SK-N-SH treated with all-trans-retinoic acid at 6 μM for 48 hours (cell line): ENCODE measurements around the gene EEIG2.

Experiments
- ATAC-seq: fragments of 200-7000 bp; cut with Tn5 transposase; 3 replicates; pipeline ENCODE4 v1.9.1; 2020; ENCODE audit warnings: mild to moderate bottlenecking, moderate library complexity
- ARNTL ChIP-seq: fragments of 450-650 bp; formaldehyde crosslinking; IDR thresholded peaks from 2 replicates; pipeline ENCODE4 v1.5.0; 2020; ENCODE audit warnings: low read depth, mild to moderate bottlenecking, moderate library complexity, borderline replicate concordance
- BACH2 ChIP-seq: fragments of 250-450 bp; sonication (Bioruptor Pico); IDR thresholded peaks from 2 replicates; pipeline ENCODE4 v1.9.0; 2021; ENCODE audit warnings: mild to moderate bottlenecking, borderline replicate concordance
- CSDC2 ChIP-seq: fragments of 250-450 bp; sonication (Bioruptor Pico); IDR thresholded peaks from 2 replicates; pipeline ENCODE4 v1.5.0; 2020; ENCODE audit warnings: mild to moderate bottlenecking, moderate library complexity
- ESRRG ChIP-seq: fragments of 250-450 bp; sonication (Bioruptor Pico); IDR thresholded peaks from 2 replicates; pipeline ENCODE4 v1.6.1; 2021; ENCODE audit warnings: mild to moderate bottlenecking
- GLIS3 ChIP-seq: fragments of 250-450 bp; sonication (Bioruptor Pico); IDR thresholded peaks from 2 replicates; pipeline ENCODE4 v1.5.0; 2020; ENCODE audit warnings: mild to moderate bottlenecking, moderate library complexity
- ISL1 ChIP-seq: fragments of 250-450 bp; sonication (Bioruptor Pico); IDR thresholded peaks from 2 replicates; pipeline ENCODE4 v2.1.2; 2022; ENCODE audit warnings: mild to moderate bottlenecking, moderate library complexity
- OSR1 ChIP-seq: fragments of 250-450 bp; sonication (Bioruptor Pico); IDR thresholded peaks from 2 replicates; pipeline ENCODE4 v1.8.0; 2022; ENCODE audit warnings: moderate library complexity, mild to moderate bottlenecking, inconsistent platforms
- PPARA ChIP-seq: fragments of 250-450 bp; sonication (Bioruptor Pico); IDR thresholded peaks from 2 replicates; pipeline ENCODE4 v1.5.0; 2020; ENCODE audit warnings: mild to moderate bottlenecking, borderline replicate concordance
- RARB ChIP-seq: fragments of 250-450 bp; sonication (Bioruptor Pico); IDR thresholded peaks from 2 replicates; pipeline ENCODE4 v1.8.0; 2021; ENCODE audit warnings: mild to moderate bottlenecking, moderate library complexity
- SNAI2 ChIP-seq: fragments of 250-450 bp; sonication (Bioruptor Pico); IDR thresholded peaks from 2 replicates; pipeline ENCODE4 v1.5.0; 2020; ENCODE audit warnings: mild to moderate bottlenecking, moderate library complexity
- TCF4 ChIP-seq: fragments of 250-450 bp; sonication (Bioruptor Pico); IDR thresholded peaks from 2 replicates; pipeline ENCODE4 v1.8.0; 2021; ENCODE audit warnings: mild to moderate bottlenecking, moderate library complexity, borderline replicate concordance
- ZC3H10 ChIP-seq: fragments of 250-450 bp; sonication (Bioruptor Pico); IDR thresholded peaks from 2 replicates; pipeline ENCODE4 v1.5.1; 2021; ENCODE audit warnings: mild to moderate bottlenecking, moderate library complexity
- ZFP3 ChIP-seq: fragments of 250-450 bp; sonication (Bioruptor Pico); IDR thresholded peaks from 2 replicates; pipeline ENCODE4 v1.5.0; 2020; ENCODE audit warnings: mild to moderate bottlenecking, moderate library complexity
- ZFP30 ChIP-seq: fragments of 450-650 bp; formaldehyde crosslinking; IDR thresholded peaks from 2 replicates; pipeline ENCODE4 v1.5.0; 2022; ENCODE audit warnings: mild to moderate bottlenecking, moderate library complexity
- ZNF565 ChIP-seq: fragments of 450-650 bp; formaldehyde crosslinking; conservative IDR thresholded peaks from 2 replicates; pipeline ENCODE4 v1.5.0; 2020; ENCODE audit warnings: low read depth, mild to moderate bottlenecking, moderate library complexity
- ZNF8 ChIP-seq: fragments of 450-650 bp; formaldehyde crosslinking; IDR thresholded peaks from 2 replicates; pipeline ENCODE4 v1.5.0; 2020; ENCODE audit warnings: mild to moderate bottlenecking, moderate library complexity
- TF ChIP-seq, protein P1 (sequence below): fragments of 250-450 bp; sonication (Bioruptor Pico); IDR thresholded peaks from 2 replicates; pipeline ENCODE4 v1.8.0; 2020; ENCODE audit warnings: mild to moderate bottlenecking, moderate library complexity, borderline replicate concordance
- TF ChIP-seq, protein P2 (sequence below): fragments of 250-450 bp; sonication (Bioruptor Pico); IDR thresholded peaks from 2 replicates; pipeline ENCODE4 v1.5.1; 2020; ENCODE audit warnings: low read depth, mild to moderate bottlenecking, moderate library complexity
- TF ChIP-seq, protein P3 (sequence below): fragments of 250-450 bp; sonication (Bioruptor Pico); IDR thresholded peaks from 2 replicates; pipeline ENCODE4 v1.5.1; 2021; ENCODE audit warnings: mild to moderate bottlenecking, moderate library complexity

The EEIG2 gene

GRCh38 chr1:108556499-108556898 is 3.4 kb upstream of the EEIG2 start (continued):
- TF ChIP-seq, protein P1, sequence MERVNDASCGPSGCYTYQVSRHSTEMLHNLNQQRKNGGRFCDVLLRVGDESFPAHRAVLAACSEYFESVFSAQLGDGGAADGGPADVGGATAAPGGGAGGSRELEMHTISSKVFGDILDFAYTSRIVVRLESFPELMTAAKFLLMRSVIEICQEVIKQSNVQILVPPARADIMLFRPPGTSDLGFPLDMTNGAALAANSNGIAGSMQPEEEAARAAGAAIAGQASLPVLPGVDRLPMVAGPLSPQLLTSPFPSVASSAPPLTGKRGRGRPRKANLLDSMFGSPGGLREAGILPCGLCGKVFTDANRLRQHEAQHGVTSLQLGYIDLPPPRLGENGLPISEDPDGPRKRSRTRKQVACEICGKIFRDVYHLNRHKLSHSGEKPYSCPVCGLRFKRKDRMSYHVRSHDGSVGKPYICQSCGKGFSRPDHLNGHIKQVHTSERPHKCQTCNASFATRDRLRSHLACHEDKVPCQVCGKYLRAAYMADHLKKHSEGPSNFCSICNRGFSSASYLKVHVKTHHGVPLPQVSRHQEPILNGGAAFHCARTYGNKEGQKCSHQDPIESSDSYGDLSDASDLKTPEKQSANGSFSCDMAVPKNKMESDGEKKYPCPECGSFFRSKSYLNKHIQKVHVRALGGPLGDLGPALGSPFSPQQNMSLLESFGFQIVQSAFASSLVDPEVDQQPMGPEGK (CRISPR knock-in tag): no peak

GRCh38 chr1:108557296-108557695 is 2.6 kb upstream of the EEIG2 start:
- TF ChIP-seq ZNF565 (no peak), ARNTL (no peak)
- no peak for ATAC-seq

- TF ChIP-seq ZC3H10 (CRISPR knock-in tag) (no peak), GLIS3 (no peak), ISL1 (no peak), ZFP30 (CRISPR knock-in tag) (no peak), SNAI2 (CRISPR knock-in tag) (no peak), ZNF8 (no peak), CSDC2 (CRISPR knock-in tag) (no peak), ZFP3 (no peak), TCF4 (CRISPR knock-in tag) (no peak)
- TF ChIP-seq, protein P2, sequence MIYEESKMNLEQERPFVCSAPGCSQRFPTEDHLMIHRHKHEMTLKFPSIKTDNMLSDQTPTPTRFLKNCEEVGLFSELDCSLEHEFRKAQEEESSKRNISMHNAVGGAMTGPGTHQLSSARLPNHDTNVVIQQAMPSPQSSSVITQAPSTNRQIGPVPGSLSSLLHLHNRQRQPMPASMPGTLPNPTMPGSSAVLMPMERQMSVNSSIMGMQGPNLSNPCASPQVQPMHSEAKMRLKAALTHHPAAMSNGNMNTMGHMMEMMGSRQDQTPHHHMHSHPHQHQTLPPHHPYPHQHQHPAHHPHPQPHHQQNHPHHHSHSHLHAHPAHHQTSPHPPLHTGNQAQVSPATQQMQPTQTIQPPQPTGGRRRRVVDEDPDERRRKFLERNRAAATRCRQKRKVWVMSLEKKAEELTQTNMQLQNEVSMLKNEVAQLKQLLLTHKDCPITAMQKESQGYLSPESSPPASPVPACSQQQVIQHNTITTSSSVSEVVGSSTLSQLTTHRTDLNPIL (CRISPR knock-in tag): no peak
- TF ChIP-seq, protein P3, sequence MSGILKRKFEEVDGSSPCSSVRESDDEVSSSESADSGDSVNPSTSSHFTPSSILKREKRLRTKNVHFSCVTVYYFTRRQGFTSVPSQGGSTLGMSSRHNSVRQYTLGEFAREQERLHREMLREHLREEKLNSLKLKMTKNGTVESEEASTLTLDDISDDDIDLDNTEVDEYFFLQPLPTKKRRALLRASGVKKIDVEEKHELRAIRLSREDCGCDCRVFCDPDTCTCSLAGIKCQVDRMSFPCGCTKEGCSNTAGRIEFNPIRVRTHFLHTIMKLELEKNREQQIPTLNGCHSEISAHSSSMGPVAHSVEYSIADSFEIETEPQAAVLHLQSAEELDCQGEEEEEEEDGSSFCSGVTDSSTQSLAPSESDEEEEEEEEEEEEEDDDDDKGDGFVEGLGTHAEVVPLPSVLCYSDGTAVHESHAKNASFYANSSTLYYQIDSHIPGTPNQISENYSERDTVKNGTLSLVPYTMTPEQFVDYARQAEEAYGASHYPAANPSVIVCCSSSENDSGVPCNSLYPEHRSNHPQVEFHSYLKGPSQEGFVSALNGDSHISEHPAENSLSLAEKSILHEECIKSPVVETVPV: no peak
- peak; percentile 68 for ATAC-seq
These were observed 431 bp downstream of the EEIG2 start for GRCh38 chr1:108560189-108560873.

GRCh38 chr1:108560874-108561459 is 1.1 kb downstream of the EEIG2 start:
- peak; percentile 79 for ATAC-seq
- TF ChIP-seq GLIS3 (no peak), TCF4 (CRISPR knock-in tag) (no peak), CSDC2 (CRISPR knock-in tag) (no peak), SNAI2 (CRISPR knock-in tag) (no peak), PPARA (CRISPR knock-in tag) (no peak), ESRRG (no peak)
- TF ChIP-seq, protein P1 (CRISPR knock-in tag): no peak
- TF ChIP-seq, protein P3: no peak

GRCh38 chr1:108561689-108562326 is 1.9 kb downstream of the EEIG2 start:
- ATAC-seq: peak; percentile 41
- TF ChIP-seq BACH2 (CRISPR knock-in tag) (no peak), ZNF8 (no peak), ISL1 (no peak), OSR1 (CRISPR knock-in tag) (no peak), RARB (no peak), ESRRG (no peak), TCF4 (CRISPR knock-in tag) (no peak), CSDC2 (CRISPR knock-in tag) (no peak), ARNTL (no peak), ZFP30 (CRISPR knock-in tag) (no peak)
- TF ChIP-seq, protein P2 (CRISPR knock-in tag): no peak
- TF ChIP-seq, protein P3: no peak
- TF ChIP-seq, protein P1 (CRISPR knock-in tag): no peak
